WI38 (cell line): Measurements from ENCODE around the gene HID1.

Source experiments
- H3K4me3 ChIP-seq: 2 replicates; pipeline ENCODE4 v1.5.1; 2011; ENCODE audit warnings: low read depth, mild to moderate bottlenecking, control low read depth, low read length
- CTCF ChIP-seq: IDR thresholded peaks from 2 replicates; pipeline ENCODE4 v1.5.1; 2012; ENCODE audit warnings: low read depth, mild to moderate bottlenecking, control low read depth, low read length

The HID1 gene

GRCh38 chr17:74986206-74986576 is 13.6 kb upstream of the HID1 start:
- no peak for TF ChIP-seq CTCF
- H3K4me3 ChIP-seq = no peak overlapping the region

GRCh38 chr17:74982663-74983313 is 10.2 kb upstream of the HID1 start:
- H3K4me3 ChIP-seq = peak overlapping the region; percentile 66

- peak overlapping the region; percentile 66 for H3K4me3 ChIP-seq
- no peak for TF ChIP-seq CTCF
These were observed 9.6 kb upstream of the HID1 start for GRCh38 chr17:74981979-74982662.

GRCh38 chr17:74981318-74981978 is 8.9 kb upstream of the HID1 start:
- TF ChIP-seq CTCF = no peak
- peak overlapping the region; percentile 66 for H3K4me3 ChIP-seq

GRCh38 chr17:74979408-74980146 is 7.0 kb upstream of the HID1 start:
- H3K4me3 ChIP-seq = no peak overlapping the region
- TF ChIP-seq CTCF = no peak

GRCh38 chr17:74978240-74978639 is 5.7 kb upstream of the HID1 start:
- TF ChIP-seq CTCF = no peak
- H3K4me3 ChIP-seq = no peak overlapping the region

DNA sequence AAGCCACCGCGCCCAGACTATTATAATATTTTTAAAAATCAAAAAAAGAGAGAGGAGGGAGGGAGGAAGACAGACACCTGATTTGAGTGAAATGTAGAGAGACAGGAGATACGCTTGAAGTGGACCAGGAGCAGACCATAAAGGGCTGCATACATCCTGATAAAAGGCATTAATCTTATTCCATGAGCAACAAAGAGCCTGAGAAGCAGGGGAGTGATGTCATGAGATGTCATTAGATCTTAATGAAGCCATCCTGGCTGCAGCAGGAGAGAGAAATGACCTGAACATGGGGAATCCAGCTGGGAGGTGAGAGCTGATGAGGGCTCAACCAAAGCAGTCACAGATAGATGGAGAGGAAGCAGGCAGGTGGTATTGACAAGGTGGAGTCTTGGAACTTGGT is 5.2 kb upstream of the HID1 start:
- TF ChIP-seq CTCF = no peak

More for the DNA sequence above, 5.2 kb upstream of the HID1 start:
- no peak overlapping the region for H3K4me3 ChIP-seq
